Measurements from ENCODE around the gene MED13L.

MED13L gene

DNA sequence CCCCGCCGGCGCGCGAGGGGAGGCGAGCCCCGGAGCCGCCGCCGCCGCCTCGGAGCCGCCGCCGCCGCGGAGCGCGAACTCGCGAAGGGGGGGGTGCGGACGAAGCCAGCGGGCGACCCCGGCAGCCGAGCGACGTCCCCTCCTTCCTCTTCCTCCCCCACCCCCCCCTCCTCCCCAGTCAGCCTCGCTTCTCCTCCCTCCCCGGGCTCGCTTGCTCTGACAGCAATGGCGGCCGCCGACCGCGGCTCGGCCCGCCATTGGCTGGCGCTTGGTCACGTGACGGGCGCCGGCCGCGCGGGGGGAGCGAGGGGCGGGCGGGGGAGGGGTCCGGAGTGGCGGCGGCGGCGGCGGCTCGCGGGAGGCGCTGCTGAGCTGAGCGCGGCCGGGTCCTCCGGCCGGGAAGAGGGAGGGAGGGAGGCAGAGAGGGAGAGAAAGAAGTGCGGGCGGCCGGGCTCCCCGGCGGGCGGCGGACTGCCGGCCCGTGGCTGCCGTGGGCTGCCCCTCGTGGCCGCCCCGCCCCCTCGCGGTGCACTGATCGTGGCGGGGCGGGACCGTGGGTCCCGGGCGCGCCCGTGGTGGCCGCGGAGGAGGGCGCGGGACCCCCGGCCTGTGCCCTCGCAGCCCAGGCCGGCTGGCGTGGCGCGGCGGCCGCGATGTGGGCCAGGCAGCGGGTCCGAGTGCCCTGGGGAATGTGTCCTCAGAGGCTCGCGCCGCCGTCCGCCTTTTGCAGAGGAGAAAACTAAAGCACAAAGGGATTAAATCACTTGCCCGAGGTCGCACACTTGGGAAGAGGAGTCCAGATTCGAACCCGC is at the start of gene MED13L:
MED13L (minus strand) TSS at position 227 of the 812 bp plus-strand sequence. CDS start 562 bp downstream, outside the sequence.
- peak within 1 kb of the TSS; percentile 89 for H3K4me3 ChIP-seq (ENCODE audit: low read length)
- no peaks in the 10 kb centered on the region for H3K9me3 ChIP-seq (ENCODE audit: control insufficient read depth, low read length)
- no peaks in the 10 kb centered on the region for H3K36me3 ChIP-seq (ENCODE audit: control insufficient read depth, insufficient read depth, low read length, severe bottlenecking)
- peak within 1 kb of the TSS; percentile 95 for H3K9ac ChIP-seq (ENCODE audit: low read length)
- no peaks in the 10 kb centered on the region for H3K27me3 ChIP-seq (replicated peaks; ENCODE audit: control insufficient read depth, insufficient read depth, low read length)
- peaks cover 26% of the 10 kb centered on the region for H3K4me1 ChIP-seq (ENCODE audit: control insufficient read depth, insufficient read depth, low read length)
- peak; percentile 96 for DNase-seq (ENCODE audit: low read depth)

- Histone ChIP-seq H3K36me3 (ENCODE audit: control insufficient read depth, insufficient read depth, low read length, severe bottlenecking) (no peaks in the 10 kb centered on the region), H3K4me1 (ENCODE audit: control insufficient read depth, insufficient read depth, low read length) (peaks cover 8% of the 10 kb centered on the region), H3K27me3 (replicated peaks; ENCODE audit: control insufficient read depth, insufficient read depth, low read length) (no peaks in the 10 kb centered on the region), H3K9ac (ENCODE audit: low read length) (no peak overlapping the region), H3K9me3 (ENCODE audit: control insufficient read depth, low read length) (no peaks in the 10 kb centered on the region), H3K4me3 (ENCODE audit: low read length) (no peak overlapping the region)
- DNase-seq (ENCODE audit: low read depth), result no peak
Observed at GRCh38 chr12:116325336-116325664, 47.8 kb upstream of the MED13L start.

- H3K27me3 ChIP-seq (replicated peaks; ENCODE audit: control insufficient read depth, insufficient read depth, low read length), result no peaks in the 10 kb centered on the region
- no peak overlapping the region for H3K9ac ChIP-seq (ENCODE audit: low read length)
- no peaks in the 10 kb centered on the region for H3K9me3 ChIP-seq (ENCODE audit: control insufficient read depth, low read length)
- no peak overlapping the region for H3K4me3 ChIP-seq (ENCODE audit: low read length)
- no peaks in the 10 kb centered on the region for H3K36me3 ChIP-seq (ENCODE audit: control insufficient read depth, insufficient read depth, low read length, severe bottlenecking)
- peaks cover 12% of the 10 kb centered on the region for H3K4me1 ChIP-seq (ENCODE audit: control insufficient read depth, insufficient read depth, low read length)
- DNase-seq (ENCODE audit: low read depth), result no peak
Observed at GRCh38 chr12:116324654-116325335, 47.3 kb upstream of the MED13L start.

DNA sequence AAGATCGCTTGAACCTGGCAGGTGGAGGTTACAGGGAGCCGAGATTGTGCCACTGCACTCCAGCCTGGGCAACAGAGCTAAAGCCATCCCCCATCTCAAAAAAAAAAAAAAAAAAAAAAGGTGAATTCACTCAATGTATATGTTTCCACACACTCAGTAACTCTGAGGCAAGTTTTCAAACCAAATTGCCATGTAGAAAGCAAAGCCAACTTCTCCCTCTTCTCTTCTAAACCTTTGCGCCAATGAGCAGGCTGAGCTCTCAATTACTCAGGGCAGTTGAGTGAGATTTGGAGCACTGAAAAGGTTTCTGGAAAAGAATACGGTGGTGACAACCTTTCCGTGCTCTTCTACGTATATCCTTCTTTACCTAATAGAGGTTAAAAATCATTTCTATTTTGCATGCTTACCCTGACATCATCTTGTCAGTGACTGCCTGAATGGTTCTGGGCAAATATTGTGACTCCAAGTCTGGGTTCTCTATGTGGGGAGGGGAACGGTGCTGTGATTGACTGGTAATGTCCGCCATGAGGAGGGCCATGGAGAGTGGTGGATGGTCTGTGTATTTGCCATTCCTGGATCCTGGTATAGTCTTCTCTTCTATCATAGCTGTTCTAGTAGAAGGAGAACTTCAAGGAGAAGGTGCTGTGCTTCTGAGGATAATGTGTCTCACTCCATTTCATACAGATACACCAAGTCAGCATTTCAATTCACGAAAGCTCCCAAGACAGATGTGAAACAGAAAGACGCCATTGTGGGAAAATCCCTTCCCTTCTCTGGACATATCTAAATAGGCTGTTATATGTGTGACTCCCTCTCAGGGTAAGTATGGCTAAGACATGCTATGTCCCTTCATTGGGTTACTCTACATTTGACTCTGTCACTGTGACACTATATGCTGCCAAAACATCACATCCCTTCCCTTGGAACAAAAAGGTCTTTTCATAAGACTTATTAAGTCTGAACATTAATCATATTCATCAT is 46.2 kb upstream of the MED13L start:
- no peaks in the 10 kb centered on the region for H3K36me3 ChIP-seq (ENCODE audit: control insufficient read depth, insufficient read depth, low read length, severe bottlenecking)
- no peak for DNase-seq (ENCODE audit: low read depth)
- no peaks in the 10 kb centered on the region for H3K27me3 ChIP-seq (replicated peaks; ENCODE audit: control insufficient read depth, insufficient read depth, low read length)
- H3K9me3 ChIP-seq (ENCODE audit: control insufficient read depth, low read length), result no peaks in the 10 kb centered on the region
- H3K4me1 ChIP-seq (ENCODE audit: control insufficient read depth, insufficient read depth, low read length), result peaks cover 22% of the 10 kb centered on the region
- H3K4me3 ChIP-seq (ENCODE audit: low read length), result no peak overlapping the region
- H3K9ac ChIP-seq (ENCODE audit: low read length), result no peak overlapping the region

DNA sequence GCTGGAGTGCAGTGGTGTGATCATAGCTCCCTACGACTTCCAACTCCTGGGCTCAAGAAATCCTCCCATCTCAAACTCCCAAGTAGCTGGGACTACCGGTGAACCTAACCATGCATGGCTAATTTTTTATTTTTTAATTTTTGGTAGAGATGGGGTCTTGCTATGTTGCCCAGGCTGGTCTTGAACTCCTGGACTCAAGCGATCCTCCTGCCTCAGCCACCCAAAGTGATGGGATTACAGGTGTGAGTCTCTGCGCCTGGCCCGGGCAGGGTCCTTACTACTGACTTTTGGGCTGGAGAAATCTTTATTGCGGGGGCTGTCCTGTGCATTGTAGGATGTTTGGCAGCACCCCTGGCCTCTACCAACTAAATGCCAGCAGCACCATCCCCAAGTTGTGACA is 44.4 kb upstream of the MED13L start:
- Histone ChIP-seq H3K4me3 (ENCODE audit: low read length) (no peak overlapping the region), H3K27me3 (replicated peaks; ENCODE audit: control insufficient read depth, insufficient read depth, low read length) (no peaks in the 10 kb centered on the region), H3K9ac (ENCODE audit: low read length) (no peak overlapping the region), H3K36me3 (ENCODE audit: control insufficient read depth, insufficient read depth, low read length, severe bottlenecking) (no peaks in the 10 kb centered on the region), H3K4me1 (ENCODE audit: control insufficient read depth, insufficient read depth, low read length) (peaks cover 25% of the 10 kb centered on the region), H3K9me3 (ENCODE audit: control insufficient read depth, low read length) (peaks cover 3% of the 10 kb centered on the region)
- no peak for DNase-seq (ENCODE audit: low read depth)

DNA sequence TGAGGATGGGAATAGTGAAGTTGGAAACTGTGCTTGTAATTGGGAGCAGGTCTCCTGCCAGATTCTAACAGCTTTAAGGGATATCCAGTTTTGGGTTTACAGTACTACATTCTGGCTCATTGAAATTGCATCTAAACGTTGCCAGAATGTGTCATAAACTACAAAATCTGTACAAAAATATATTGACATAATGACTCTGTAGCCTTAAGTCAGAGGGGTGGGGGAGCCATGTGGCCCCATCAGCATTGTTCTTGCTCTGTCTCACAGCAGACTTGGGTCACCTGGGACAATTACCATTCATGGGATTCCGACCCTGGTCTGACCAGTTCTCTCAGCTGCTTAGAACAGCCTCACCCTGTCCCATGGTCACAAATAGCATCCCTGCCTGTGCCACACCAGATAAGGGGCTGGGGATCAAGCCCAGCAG is 43.3 kb upstream of the MED13L start:
- Histone ChIP-seq H3K4me1 (ENCODE audit: control insufficient read depth, insufficient read depth, low read length) (peaks cover 25% of the 10 kb centered on the region), H3K27me3 (replicated peaks; ENCODE audit: control insufficient read depth, insufficient read depth, low read length) (no peaks in the 10 kb centered on the region), H3K4me3 (ENCODE audit: low read length) (peak overlapping the region; percentile 67), H3K9ac (ENCODE audit: low read length) (peak overlapping the region; percentile 84), H3K9me3 (ENCODE audit: control insufficient read depth, low read length) (peaks cover 3% of the 10 kb centered on the region), H3K36me3 (ENCODE audit: control insufficient read depth, insufficient read depth, low read length, severe bottlenecking) (no peaks in the 10 kb centered on the region)
- DNase-seq (ENCODE audit: low read depth), result peak; percentile 48

GRCh38 chr12:116319898-116320621 is 42.6 kb upstream of the MED13L start:
- DNase-seq (ENCODE audit: low read depth), result peak; percentile 95

DNA sequence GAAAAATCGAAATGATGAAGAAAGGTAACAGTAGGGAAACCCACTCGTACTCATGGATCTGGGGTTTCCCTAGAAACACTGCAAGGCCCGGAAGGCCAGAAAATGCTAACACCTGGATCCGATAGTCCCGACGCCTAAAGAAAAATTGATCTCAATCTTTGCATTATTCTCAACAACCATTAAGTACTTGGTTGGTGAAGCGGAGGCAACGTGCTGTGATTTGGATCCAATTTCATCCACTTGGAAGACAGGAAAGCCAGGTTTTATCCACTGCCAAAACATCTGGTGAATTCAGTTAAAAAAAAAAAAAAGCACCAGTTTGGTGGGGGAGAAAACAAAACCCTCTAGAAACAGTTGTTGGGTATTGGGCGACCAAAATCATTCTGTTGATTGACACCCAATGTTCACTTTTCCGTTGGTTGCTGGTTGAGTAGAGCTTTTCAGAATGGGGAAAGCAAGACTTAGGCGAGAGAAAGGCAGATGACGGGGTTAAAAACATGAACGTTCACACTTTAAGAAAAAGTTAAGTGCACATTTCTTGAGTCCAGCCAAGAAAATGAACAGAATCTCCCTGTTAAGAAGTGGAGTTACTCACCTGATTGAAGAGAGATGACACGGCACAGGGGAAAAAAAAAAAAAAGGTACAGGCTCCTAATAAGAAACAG is 41.9 kb upstream of the MED13L start:
- Histone ChIP-seq H3K4me3 (ENCODE audit: low read length) (peak overlapping the region; percentile 67), H3K27me3 (replicated peaks; ENCODE audit: control insufficient read depth, insufficient read depth, low read length) (no peaks in the 10 kb centered on the region), H3K4me1 (ENCODE audit: control insufficient read depth, insufficient read depth, low read length) (peaks cover 25% of the 10 kb centered on the region), H3K9me3 (ENCODE audit: control insufficient read depth, low read length) (peaks cover 3% of the 10 kb centered on the region), H3K36me3 (ENCODE audit: control insufficient read depth, insufficient read depth, low read length, severe bottlenecking) (no peaks in the 10 kb centered on the region), H3K9ac (ENCODE audit: low read length) (peak overlapping the region; percentile 84)
- peak; percentile 34 for DNase-seq (ENCODE audit: low read depth)

More at GRCh38 chr12:116319898-116320621, 42.6 kb upstream of the MED13L start:
- Histone ChIP-seq H3K9me3 (ENCODE audit: control insufficient read depth, low read length) (peaks cover 3% of the 10 kb centered on the region), H3K4me1 (ENCODE audit: control insufficient read depth, insufficient read depth, low read length) (peaks cover 25% of the 10 kb centered on the region), H3K36me3 (ENCODE audit: control insufficient read depth, insufficient read depth, low read length, severe bottlenecking) (no peaks in the 10 kb centered on the region), H3K27me3 (replicated peaks; ENCODE audit: control insufficient read depth, insufficient read depth, low read length) (no peaks in the 10 kb centered on the region), H3K9ac (ENCODE audit: low read length) (peak overlapping the region; percentile 84), H3K4me3 (ENCODE audit: low read length) (peak overlapping the region; percentile 67)

DNA sequence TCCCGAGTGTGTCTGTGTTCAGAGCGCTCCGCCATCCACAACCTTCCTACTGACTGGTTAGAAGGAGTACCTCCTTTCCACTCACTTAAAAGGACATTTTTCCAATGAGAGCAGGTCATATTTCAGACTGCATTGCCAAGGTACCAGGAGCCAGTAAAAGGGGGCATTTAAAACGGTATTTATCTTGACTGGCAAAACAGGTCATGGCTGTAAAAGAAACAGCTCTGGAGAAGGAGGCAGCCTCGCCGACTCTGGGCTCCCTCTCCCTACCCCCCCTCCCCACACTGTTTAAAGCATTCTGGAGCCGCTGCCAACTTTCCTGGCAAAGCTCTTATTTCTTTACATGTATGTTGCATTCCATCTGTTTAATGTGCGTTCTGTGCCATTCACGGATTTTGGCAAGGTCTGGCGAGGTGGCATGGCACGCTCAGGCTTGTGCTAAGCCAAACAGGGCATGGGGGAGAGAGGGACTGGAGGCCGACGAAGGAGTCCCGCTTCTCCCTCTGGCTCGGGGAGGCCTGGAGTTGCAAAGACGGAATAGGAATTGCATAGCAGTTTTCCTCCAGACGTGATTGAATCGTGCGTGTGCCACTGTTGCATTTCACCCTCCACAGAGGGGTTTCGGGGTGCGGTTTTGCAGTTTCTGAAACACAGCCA is 41.2 kb upstream of the MED13L start:
- DNase-seq (ENCODE audit: low read depth), result peak; percentile 39
- Histone ChIP-seq H3K4me3 (ENCODE audit: low read length) (peak overlapping the region; percentile 67), H3K27me3 (replicated peaks; ENCODE audit: control insufficient read depth, insufficient read depth, low read length) (no peaks in the 10 kb centered on the region), H3K4me1 (ENCODE audit: control insufficient read depth, insufficient read depth, low read length) (peaks cover 25% of the 10 kb centered on the region), H3K36me3 (ENCODE audit: control insufficient read depth, insufficient read depth, low read length, severe bottlenecking) (no peaks in the 10 kb centered on the region), H3K9me3 (ENCODE audit: control insufficient read depth, low read length) (peaks cover 3% of the 10 kb centered on the region), H3K9ac (ENCODE audit: low read length) (peak overlapping the region; percentile 84)

All from adipocyte (in vitro differentiated cells).